ENCODE data around the gene TRAF6. TPM values are rescaled to one million over a fixed set of nuclear protein-coding genes. Genes with fewer than 3 reads are reported as not detected.
A peak's percentile ranks its signal among the peaks of the same experiment; 100 is the strongest.

Gene TRAF6
- total and polyA plus RNA-seq, 2 experiments from 2014 or later: 4.2 to 10.5 TPM

DNA sequence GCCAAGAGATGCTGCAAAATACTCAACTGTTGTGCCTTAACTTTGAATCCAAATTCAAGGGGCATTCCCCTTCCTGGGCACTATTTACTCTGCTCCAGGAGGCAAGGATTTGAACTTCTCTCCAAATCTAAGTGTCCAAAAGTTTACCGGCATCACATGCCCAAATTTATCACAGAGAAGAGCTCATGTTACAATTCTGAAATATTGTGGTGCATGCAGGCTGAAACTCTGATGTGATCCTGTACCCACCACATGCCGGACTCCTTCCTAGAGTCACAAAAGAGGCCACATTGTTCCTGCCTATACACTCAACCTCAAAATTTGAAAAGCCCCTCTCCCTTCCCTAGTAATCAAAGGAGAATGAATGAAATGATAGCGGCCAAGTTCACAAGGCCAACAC is 1.3 kb downstream of the TRAF6 start:
- H3K4me2 ChIP-seq: peak overlapping the region; percentile 77
- Mint-ChIP-seq H3K27ac (no peak overlapping the region), H3K27me3 (ENCODE audit: insufficient read depth, low read depth, poor library complexity) (peaks cover 9% of the 10 kb centered on the region), H3K9me3 (no peaks in the 10 kb centered on the region), H3K4me1 (peaks cover 10% of the 10 kb centered on the region; the same call in 2 of the 3 replicates), H3K4me3 (peak overlapping the region; percentile 93), H3K36me3 (ENCODE audit: low read depth) (no peaks in the 10 kb centered on the region)
- no peaks in the 10 kb centered on the region for H3K4me1 ChIP-seq (ENCODE audit: insufficient read depth)
- no peak overlapping the region for H2AFZ ChIP-seq
- H3K4me3 ChIP-seq: peak overlapping the region; percentile 91
- peaks cover 16% of the 10 kb centered on the region for H3K79me2 ChIP-seq (replicated peaks; ENCODE audit: insufficient read depth)
- H3K27me3 ChIP-seq (ENCODE audit: insufficient read depth): peaks cover 9% of the 10 kb centered on the region; the same call in 1 of the 2 replicates
- peaks cover 5% of the 10 kb centered on the region; the same call in 1 of the 2 replicates for H4K20me1 ChIP-seq (replicated peaks; ENCODE audit: insufficient read depth)
- DNase-seq (ENCODE audit: low spot score): no peak
- H3K27ac ChIP-seq (ENCODE audit: low read depth): no peak overlapping the region
- no peak for ATAC-seq
- no peaks in the 10 kb centered on the region for H3K36me3 ChIP-seq (ENCODE audit: insufficient read depth)
- TF ChIP-seq ZNF331 (CRISPR knock-in tag; IDR thresholded peaks at IDR 0.05; ENCODE audit: low read depth) (no peak), NANOG (IDR thresholded peaks at IDR 0.05; ENCODE audit: borderline replicate concordance) (no peak), STAT1 (IDR thresholded peaks at IDR 0.05; ENCODE audit: unreplicated experiment) (no peak), CREB1 (CRISPR knock-in tag; IDR thresholded peaks at IDR 0.05; ENCODE audit: low read depth) (no peak), ZNF114 (CRISPR knock-in tag; IDR thresholded peaks at IDR 0.05) (no peak), EZH2 (IDR thresholded peaks at IDR 0.05; ENCODE audit: low read depth, unreplicated experiment) (no peak), POLR2AphosphoS5 (IDR thresholded peaks at IDR 0.05; ENCODE audit: low read depth) (no peak), EZH2phosphoT487 (IDR thresholded peaks at IDR 0.05; ENCODE audit: unreplicated experiment) (no peak), JUNB (IDR thresholded peaks at IDR 0.05; ENCODE audit: unreplicated experiment) (no peak)
- TF ChIP-seq, protein P1, sequence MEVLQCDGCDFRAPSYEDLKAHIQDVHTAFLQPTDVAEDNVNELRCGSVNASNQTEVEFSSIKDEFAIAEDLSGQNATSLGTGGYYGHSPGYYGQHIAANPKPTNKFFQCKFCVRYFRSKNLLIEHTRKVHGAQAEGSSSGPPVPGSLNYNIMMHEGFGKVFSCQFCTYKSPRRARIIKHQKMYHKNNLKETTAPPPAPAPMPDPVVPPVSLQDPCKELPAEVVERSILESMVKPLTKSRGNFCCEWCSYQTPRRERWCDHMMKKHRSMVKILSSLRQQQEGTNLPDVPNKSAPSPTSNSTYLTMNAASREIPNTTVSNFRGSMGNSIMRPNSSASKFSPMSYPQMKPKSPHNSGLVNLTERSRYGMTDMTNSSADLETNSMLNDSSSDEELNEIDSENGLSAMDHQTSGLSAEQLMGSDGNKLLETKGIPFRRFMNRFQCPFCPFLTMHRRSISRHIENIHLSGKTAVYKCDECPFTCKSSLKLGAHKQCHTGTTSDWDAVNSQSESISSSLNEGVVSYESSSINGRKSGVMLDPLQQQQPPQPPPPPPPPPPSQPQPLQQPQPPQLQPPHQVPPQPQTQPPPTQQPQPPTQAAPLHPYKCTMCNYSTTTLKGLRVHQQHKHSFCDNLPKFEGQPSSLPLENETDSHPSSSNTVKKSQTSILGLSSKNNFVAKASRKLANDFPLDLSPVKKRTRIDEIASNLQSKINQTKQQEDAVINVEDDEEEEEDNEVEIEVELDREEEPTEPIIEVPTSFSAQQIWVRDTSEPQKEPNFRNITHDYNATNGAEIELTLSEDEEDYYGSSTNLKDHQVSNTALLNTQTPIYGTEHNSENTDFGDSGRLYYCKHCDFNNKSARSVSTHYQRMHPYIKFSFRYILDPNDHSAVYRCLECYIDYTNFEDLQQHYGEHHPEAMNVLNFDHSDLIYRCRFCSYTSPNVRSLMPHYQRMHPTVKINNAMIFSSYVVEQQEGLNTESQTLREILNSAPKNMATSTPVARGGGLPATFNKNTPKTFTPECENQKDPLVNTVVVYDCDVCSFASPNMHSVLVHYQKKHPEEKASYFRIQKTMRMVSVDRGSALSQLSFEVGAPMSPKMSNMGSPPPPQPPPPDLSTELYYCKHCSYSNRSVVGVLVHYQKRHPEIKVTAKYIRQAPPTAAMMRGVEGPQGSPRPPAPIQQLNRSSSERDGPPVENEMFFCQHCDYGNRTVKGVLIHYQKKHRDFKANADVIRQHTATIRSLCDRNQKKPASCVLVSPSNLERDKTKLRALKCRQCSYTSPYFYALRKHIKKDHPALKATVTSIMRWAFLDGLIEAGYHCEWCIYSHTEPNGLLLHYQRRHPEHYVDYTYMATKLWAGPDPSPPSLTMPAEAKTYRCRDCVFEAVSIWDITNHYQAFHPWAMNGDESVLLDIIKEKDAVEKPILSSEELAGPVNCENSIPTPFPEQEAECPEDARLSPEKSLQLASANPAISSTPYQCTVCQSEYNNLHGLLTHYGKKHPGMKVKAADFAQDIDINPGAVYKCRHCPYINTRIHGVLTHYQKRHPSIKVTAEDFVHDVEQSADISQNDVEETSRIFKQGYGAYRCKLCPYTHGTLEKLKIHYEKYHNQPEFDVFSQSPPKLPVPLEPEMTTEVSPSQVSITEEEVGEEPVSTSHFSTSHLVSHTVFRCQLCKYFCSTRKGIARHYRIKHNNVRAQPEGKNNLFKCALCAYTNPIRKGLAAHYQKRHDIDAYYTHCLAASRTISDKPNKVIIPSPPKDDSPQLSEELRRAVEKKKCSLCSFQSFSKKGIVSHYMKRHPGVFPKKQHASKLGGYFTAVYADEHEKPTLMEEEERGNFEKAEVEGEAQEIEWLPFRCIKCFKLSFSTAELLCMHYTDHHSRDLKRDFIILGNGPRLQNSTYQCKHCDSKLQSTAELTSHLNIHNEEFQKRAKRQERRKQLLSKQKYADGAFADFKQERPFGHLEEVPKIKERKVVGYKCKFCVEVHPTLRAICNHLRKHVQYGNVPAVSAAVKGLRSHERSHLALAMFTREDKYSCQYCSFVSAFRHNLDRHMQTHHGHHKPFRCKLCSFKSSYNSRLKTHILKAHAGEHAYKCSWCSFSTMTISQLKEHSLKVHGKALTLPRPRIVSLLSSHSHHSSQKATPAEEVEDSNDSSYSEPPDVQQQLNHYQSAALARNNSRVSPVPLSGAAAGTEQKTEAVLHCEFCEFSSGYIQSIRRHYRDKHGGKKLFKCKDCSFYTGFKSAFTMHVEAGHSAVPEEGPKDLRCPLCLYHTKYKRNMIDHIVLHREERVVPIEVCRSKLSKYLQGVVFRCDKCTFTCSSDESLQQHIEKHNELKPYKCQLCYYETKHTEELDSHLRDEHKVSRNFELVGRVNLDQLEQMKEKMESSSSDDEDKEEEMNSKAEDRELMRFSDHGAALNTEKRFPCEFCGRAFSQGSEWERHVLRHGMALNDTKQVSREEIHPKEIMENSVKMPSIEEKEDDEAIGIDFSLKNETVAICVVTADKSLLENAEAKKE (CRISPR knock-in tag; IDR thresholded peaks at IDR 0.05): no peak
- TF ChIP-seq, protein P2, sequence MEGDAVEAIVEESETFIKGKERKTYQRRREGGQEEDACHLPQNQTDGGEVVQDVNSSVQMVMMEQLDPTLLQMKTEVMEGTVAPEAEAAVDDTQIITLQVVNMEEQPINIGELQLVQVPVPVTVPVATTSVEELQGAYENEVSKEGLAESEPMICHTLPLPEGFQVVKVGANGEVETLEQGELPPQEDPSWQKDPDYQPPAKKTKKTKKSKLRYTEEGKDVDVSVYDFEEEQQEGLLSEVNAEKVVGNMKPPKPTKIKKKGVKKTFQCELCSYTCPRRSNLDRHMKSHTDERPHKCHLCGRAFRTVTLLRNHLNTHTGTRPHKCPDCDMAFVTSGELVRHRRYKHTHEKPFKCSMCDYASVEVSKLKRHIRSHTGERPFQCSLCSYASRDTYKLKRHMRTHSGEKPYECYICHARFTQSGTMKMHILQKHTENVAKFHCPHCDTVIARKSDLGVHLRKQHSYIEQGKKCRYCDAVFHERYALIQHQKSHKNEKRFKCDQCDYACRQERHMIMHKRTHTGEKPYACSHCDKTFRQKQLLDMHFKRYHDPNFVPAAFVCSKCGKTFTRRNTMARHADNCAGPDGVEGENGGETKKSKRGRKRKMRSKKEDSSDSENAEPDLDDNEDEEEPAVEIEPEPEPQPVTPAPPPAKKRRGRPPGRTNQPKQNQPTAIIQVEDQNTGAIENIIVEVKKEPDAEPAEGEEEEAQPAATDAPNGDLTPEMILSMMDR (conservative IDR thresholded peaks at IDR 0.05; ENCODE audit: low read depth in 2 of 2): no peak
- no peaks in the 10 kb centered on the region; the same call in 1 of the 2 replicates for H3F3A ChIP-seq (replicated peaks; ENCODE audit: low read depth)
- no peaks in the 10 kb centered on the region for H3K9me2 ChIP-seq (ENCODE audit: insufficient read depth)

Data from GM23338 (cell line).